Measurements from ENCODE around the gene IQCM. TPM values are rescaled to one million over a fixed set of nuclear protein-coding genes. Genes with fewer than 3 reads are reported as not detected.
A peak's percentile ranks its signal among the peaks of the same experiment; 100 is the strongest.

IQCM gene
- polyA plus RNA-seq, 1 donor (not counting 4 experiments of a cell fraction or from before 2014, with no cell fraction given), result not detected

DNA sequence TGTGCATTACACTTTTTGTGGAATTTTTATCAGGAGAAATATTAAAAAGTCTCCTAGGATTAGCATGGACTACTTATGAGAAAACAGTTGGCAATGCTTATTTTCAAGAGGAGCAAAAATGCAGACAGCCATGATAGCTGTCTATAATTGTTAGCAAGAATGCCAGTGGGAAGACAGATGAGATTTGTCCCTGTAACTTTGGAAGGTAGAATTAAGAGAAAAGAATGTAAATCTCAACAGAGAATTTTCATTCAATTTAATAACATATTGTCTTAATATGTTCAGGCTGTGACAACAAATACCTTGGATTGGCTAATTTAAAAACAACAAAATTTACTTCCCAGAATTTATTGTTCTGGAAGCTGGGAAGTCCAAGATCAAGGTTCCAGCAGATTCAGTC is 349.2 kb downstream of the IQCM start:
- Histone ChIP-seq H3K27me3 (ENCODE audit: control insufficient read depth, extremely low read depth, insufficient read depth, low read length) (no peaks in the 10 kb centered on the region), H3K36me3 (ENCODE audit: control insufficient read depth in 2 of 2, extremely low read depth in 1 of 2, insufficient read depth in 2 of 2, low read length in 2 of 2) (no peaks in the 10 kb centered on the region), H2AFZ (ENCODE audit: control insufficient read depth, low read length) (no peak overlapping the region), H3K9me1 (ENCODE audit: control insufficient read depth, extremely low read depth, insufficient read depth, low read length) (no peaks in the 10 kb centered on the region), H4K20me1 (ENCODE audit: control insufficient read depth, extremely low read depth, insufficient read depth, low read length) (no peaks in the 10 kb centered on the region), H3K9ac (ENCODE audit: control insufficient read depth, extremely low read depth, insufficient read depth, low read length) (no peak overlapping the region), H3K79me2 (ENCODE audit: control insufficient read depth, insufficient read depth, low read length) (no peaks in the 10 kb centered on the region), H3K9me3 (ENCODE audit: control insufficient read depth, low read depth, low read length) (no peaks in the 10 kb centered on the region), H3K4me3 (ENCODE audit: control insufficient read depth in 2 of 3, extremely low read depth in 1 of 3, insufficient read depth in 2 of 3, low read depth in 1 of 3, low read length in 3 of 3) (no peak overlapping the region), H3K4me1 (ENCODE audit: control insufficient read depth, extremely low read depth, insufficient read depth, low read length) (peaks cover 3% of the 10 kb centered on the region), H3K27ac (ENCODE audit: control insufficient read depth, insufficient read depth, low read length) (no peak overlapping the region), H3K4me2 (ENCODE audit: control insufficient read depth, extremely low read depth, insufficient read depth, low read depth, low read length) (no peak overlapping the region)
- FAIRE-seq, result no peak
- dilution Hi-C loops (cut with MboI; ENCODE audit: extremely low pct_ligation_motif_present, low sequenced_read_pairs), result no loop called here
- TF ChIP-seq EZH2 (IDR thresholded peaks at IDR 0.05; ENCODE audit: low read length), result no peak
- TF ChIP-seq, protein P1, sequence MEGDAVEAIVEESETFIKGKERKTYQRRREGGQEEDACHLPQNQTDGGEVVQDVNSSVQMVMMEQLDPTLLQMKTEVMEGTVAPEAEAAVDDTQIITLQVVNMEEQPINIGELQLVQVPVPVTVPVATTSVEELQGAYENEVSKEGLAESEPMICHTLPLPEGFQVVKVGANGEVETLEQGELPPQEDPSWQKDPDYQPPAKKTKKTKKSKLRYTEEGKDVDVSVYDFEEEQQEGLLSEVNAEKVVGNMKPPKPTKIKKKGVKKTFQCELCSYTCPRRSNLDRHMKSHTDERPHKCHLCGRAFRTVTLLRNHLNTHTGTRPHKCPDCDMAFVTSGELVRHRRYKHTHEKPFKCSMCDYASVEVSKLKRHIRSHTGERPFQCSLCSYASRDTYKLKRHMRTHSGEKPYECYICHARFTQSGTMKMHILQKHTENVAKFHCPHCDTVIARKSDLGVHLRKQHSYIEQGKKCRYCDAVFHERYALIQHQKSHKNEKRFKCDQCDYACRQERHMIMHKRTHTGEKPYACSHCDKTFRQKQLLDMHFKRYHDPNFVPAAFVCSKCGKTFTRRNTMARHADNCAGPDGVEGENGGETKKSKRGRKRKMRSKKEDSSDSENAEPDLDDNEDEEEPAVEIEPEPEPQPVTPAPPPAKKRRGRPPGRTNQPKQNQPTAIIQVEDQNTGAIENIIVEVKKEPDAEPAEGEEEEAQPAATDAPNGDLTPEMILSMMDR (optimal IDR thresholded peaks at IDR 0.05 in 1 of 3, IDR thresholded peaks at IDR 0.05 in 1 of 3, conservative IDR thresholded peaks at IDR 0.05 in 1 of 3; ENCODE audit: extremely low read depth in 1 of 3, insufficient read depth in 2 of 3, low read length in 3 of 3), result no peak
- no peak for DNase-seq (ENCODE audit: low read depth, low spot score)

DNA sequence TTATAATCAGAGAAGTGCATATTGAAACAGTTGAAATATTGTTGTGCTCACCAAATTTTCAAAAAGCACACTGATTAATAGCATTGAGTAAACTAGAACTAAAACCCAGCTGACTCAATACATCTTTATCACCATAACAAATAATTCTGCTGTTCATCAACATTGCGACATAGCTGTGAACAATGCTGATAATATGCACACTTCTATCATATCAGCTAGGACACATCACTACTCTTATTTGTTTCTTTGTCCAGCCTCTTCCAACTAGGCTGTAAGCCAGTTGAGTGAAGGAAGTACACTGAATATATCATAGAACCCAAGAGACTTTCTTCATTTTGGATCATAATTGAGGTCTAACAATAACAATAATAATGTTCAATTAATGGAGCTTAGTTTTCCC is 349.7 kb downstream of the IQCM start:
- DNase-seq (ENCODE audit: low read depth, low spot score) (peak; percentile 2), FAIRE-seq (peak; percentile 76)
- no peaks in the 10 kb centered on the region for H3K9me3 ChIP-seq (ENCODE audit: control insufficient read depth, low read depth, low read length)
- no peaks in the 10 kb centered on the region for H3K9me1 ChIP-seq (ENCODE audit: control insufficient read depth, extremely low read depth, insufficient read depth, low read length)
- H3K36me3 ChIP-seq (ENCODE audit: control insufficient read depth in 2 of 2, extremely low read depth in 1 of 2, insufficient read depth in 2 of 2, low read length in 2 of 2), result no peaks in the 10 kb centered on the region
- H3K9ac ChIP-seq (ENCODE audit: control insufficient read depth, extremely low read depth, insufficient read depth, low read length), result no peak overlapping the region
- no peak overlapping the region for H3K4me3 ChIP-seq (ENCODE audit: control insufficient read depth in 2 of 3, extremely low read depth in 1 of 3, insufficient read depth in 2 of 3, low read depth in 1 of 3, low read length in 3 of 3)
- no peak overlapping the region for H3K27ac ChIP-seq (ENCODE audit: control insufficient read depth, insufficient read depth, low read length)
- no peaks in the 10 kb centered on the region for H4K20me1 ChIP-seq (ENCODE audit: control insufficient read depth, extremely low read depth, insufficient read depth, low read length)
- no peaks in the 10 kb centered on the region for H3K27me3 ChIP-seq (ENCODE audit: control insufficient read depth, extremely low read depth, insufficient read depth, low read length)
- no peaks in the 10 kb centered on the region for H3K79me2 ChIP-seq (ENCODE audit: control insufficient read depth, insufficient read depth, low read length)
- H2AFZ ChIP-seq (ENCODE audit: control insufficient read depth, low read length), result no peak overlapping the region
- H3K4me2 ChIP-seq (ENCODE audit: control insufficient read depth, extremely low read depth, insufficient read depth, low read depth, low read length), result no peak overlapping the region
- dilution Hi-C loops (cut with MboI; ENCODE audit: extremely low pct_ligation_motif_present, low sequenced_read_pairs), result no loop called here
- TF ChIP-seq EZH2 (IDR thresholded peaks at IDR 0.05; ENCODE audit: low read length), result no peak
- TF ChIP-seq, protein P1 (optimal IDR thresholded peaks at IDR 0.05 in 1 of 3, IDR thresholded peaks at IDR 0.05 in 1 of 3, conservative IDR thresholded peaks at IDR 0.05 in 1 of 3; ENCODE audit: extremely low read depth in 1 of 3, insufficient read depth in 2 of 3, low read length in 3 of 3), result no peak
- H3K4me1 ChIP-seq (ENCODE audit: control insufficient read depth, extremely low read depth, insufficient read depth, low read length), result peaks cover 3% of the 10 kb centered on the region
